SU-DHL-6 (cell line): ENCODE results near the gene TLCD3A.

Experiments used
- H2AFZ ChIP-seq: fragments of 200-600 bp; sonication (generic); 2 replicates; pipeline ENCODE4 v1.6.1; 2014; ENCODE audit warnings: low read depth, mild to moderate bottlenecking, moderate library complexity, mixed read lengths, antibody characterized with exemption, low read length; ENCODE audit not compliant: severe bottlenecking
- H3F3A ChIP-seq: fragments of 200-600 bp; shearing (Covaris generic); 2 replicates; pipeline ENCODE4 v1.6.0; 2016; ENCODE audit warnings: antibody characterized with exemption, mild to moderate bottlenecking; ENCODE audit not compliant: insufficient read depth
- H3K27ac ChIP-seq: fragments of 200-600 bp; sonication (generic); 2 replicates; pipeline ENCODE4 v1.5.1; 2016; ENCODE audit warnings: low read depth, mild to moderate bottlenecking, low read length, moderate library complexity, mixed read lengths
- H3K27me3 ChIP-seq: fragments of 200-600 bp; sonication (generic), shearing (Covaris generic); 2 replicates; pipeline ENCODE4 v1.6.0; 2014; ENCODE audit warnings: mild to moderate bottlenecking, low read length
- H3K36me3 ChIP-seq: fragments of 200-600 bp; sonication (generic); 2 replicates; pipeline ENCODE4 v1.6.1; 2014; ENCODE audit warnings: mild to moderate bottlenecking, low read length, mixed read lengths
- H3K4me2 ChIP-seq: fragments of 300-600, 200-600 bp; shearing (Covaris generic), sonication (generic); 2 replicates; pipeline ENCODE4 v1.6.0; 2014; ENCODE audit warnings: low read length, low read depth, mild to moderate bottlenecking; ENCODE audit not compliant: poor library complexity, severe bottlenecking
- H3K4me3 ChIP-seq: fragments of 200-600 bp; sonication (generic); 2 replicates; pipeline ENCODE4 v1.5.1; 2014; ENCODE audit warnings: antibody characterized with exemption, low read length, mild to moderate bottlenecking, mixed read lengths; ENCODE audit not compliant: insufficient read depth, poor library complexity, severe bottlenecking
- H3K79me2 ChIP-seq: fragments of 200-600 bp; sonication (generic); 2 replicates; pipeline ENCODE4 v1.6.1; 2014; ENCODE audit warnings: mild to moderate bottlenecking, low read length, moderate library complexity; ENCODE audit not compliant: insufficient read depth
- H3K9ac ChIP-seq: fragments of 200-600 bp; sonication (generic); 2 replicates; pipeline ENCODE4 v1.7.0; 2014; ENCODE audit warnings: mild to moderate bottlenecking, low read length
- H3K9me2 ChIP-seq: fragments of 200-600 bp; sonication (generic); replicated peaks from 2 replicates; pipeline ENCODE4 v1.6.1; 2014; ENCODE audit warnings: low read length; ENCODE audit not compliant: insufficient read depth
- H3K9me3 ChIP-seq: fragments of 200-600 bp; sonication (generic); 2 replicates; pipeline ENCODE4 v1.6.1; 2014; ENCODE audit warnings: low read length, mixed read lengths; ENCODE audit not compliant: insufficient read depth
- H4K20me1 ChIP-seq: fragments of 200-600 bp; sonication (generic); 2 replicates; pipeline ENCODE4 v1.6.1; 2014; ENCODE audit warnings: low read depth, mild to moderate bottlenecking, antibody characterized with exemption, low read length, moderate library complexity, mixed read lengths
- CTCF ChIP-seq: fragments of 200-600 bp; sonication (generic); IDR thresholded peaks from one replicate; pipeline ENCODE4 v1.5.1; 2017; ENCODE audit warnings: antibody characterized with exemption, mild to moderate bottlenecking, low read length, moderate library complexity; ENCODE audit not compliant: insufficient read depth, poor library complexity, severe bottlenecking
- EZH2phosphoT487 ChIP-seq: fragments of 200-600 bp; sonication (generic), shearing (Covaris generic); conservative IDR thresholded peaks from 2 replicates; pipeline ENCODE4 v1.6.1; 2018; ENCODE audit warnings: mild to moderate bottlenecking, antibody characterized with exemption, low read length, moderate library complexity, mixed read lengths

Gene TLCD3A

DNA sequence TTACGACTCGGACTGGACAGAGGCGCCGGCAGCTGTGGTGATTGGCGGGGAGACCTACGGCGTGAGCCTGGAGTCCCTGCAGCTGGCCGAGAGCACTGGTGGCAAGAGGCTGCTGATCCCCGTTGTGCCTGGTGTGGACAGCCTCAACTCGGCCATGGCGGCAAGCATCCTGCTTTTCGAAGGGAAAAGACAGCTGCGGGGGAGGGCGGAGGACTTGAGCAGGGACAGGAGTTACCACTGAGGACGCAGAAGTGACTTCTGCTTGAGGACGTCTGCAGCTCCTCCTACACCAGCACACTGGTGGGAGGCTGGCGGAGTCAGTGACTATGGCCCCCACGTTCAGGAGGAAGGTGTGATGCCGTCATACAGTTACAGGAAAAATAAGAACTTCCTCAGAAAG, 59.4 kb downstream of the TLCD3A start:
- H3F3A ChIP-seq, result no peaks in the 10 kb centered on the region
- no peaks in the 10 kb centered on the region for H3K79me2 ChIP-seq
- no peak for TF ChIP-seq EZH2phosphoT487
- TF ChIP-seq CTCF, result no peak
- no peaks in the 10 kb centered on the region for H4K20me1 ChIP-seq
- no peak overlapping the region for H3K4me2 ChIP-seq
- no peaks in the 10 kb centered on the region for H3K9me2 ChIP-seq
- no peaks in the 10 kb centered on the region for H3K27me3 ChIP-seq
- H3K9me3 ChIP-seq, result no peaks in the 10 kb centered on the region
- no peak overlapping the region for H3K4me3 ChIP-seq
- no peak overlapping the region for H3K27ac ChIP-seq
- no peak overlapping the region for H2AFZ ChIP-seq
- no peaks in the 10 kb centered on the region for H3K36me3 ChIP-seq
- no peak overlapping the region for H3K9ac ChIP-seq

DNA sequence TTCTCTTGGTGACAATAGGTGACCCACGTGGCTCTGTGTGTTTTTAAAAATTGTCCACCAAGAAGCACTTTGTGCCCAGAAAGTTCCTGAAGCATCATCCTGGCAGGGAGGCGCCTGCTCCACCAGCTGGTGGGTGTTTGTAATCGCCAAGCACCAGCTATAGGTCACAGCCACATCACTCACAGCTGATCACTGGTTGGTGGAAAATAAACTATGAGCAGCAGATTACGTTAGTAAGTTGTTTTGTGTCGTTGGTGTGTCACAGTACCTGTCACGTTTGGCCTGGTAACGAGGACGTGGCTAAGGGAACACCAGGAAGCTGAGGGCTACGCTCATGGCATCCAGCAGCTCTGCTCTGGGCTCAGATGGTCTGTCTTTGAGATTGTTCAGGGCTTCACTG, 59.9 kb downstream of the TLCD3A start:
- H3K4me3 ChIP-seq, result no peak overlapping the region
- H2AFZ ChIP-seq, result no peak overlapping the region
- TF ChIP-seq CTCF (no peak), EZH2phosphoT487 (no peak)
- no peaks in the 10 kb centered on the region for H3K36me3 ChIP-seq
- no peak overlapping the region for H3K4me2 ChIP-seq
- no peak overlapping the region for H3K27ac ChIP-seq
- H3K79me2 ChIP-seq, result no peaks in the 10 kb centered on the region
- no peaks in the 10 kb centered on the region for H3K9me3 ChIP-seq
- no peaks in the 10 kb centered on the region for H4K20me1 ChIP-seq
- H3K27me3 ChIP-seq, result no peaks in the 10 kb centered on the region
- no peaks in the 10 kb centered on the region for H3F3A ChIP-seq
- H3K9ac ChIP-seq, result no peak overlapping the region
- H3K9me2 ChIP-seq, result no peaks in the 10 kb centered on the region
